Osteocyte (in vitro differentiated cells): ENCODE measurements around the gene GATAD2B. TPM values are rescaled to one million over a fixed set of nuclear protein-coding genes. Genes with fewer than 3 reads are reported as not detected.

ENCODE experiments used
- DNase-seq: peaks from one replicate; pipeline ENCODE4 v3.0.0; 2021; ENCODE audit warnings: mixed read lengths; ENCODE audit not compliant: unreplicated experiment; ENCODE audit errors: extremely low spot score
- H3K27ac Mint-ChIP-seq: one replicate; pipeline ENCODE4 v1.8.0; 2021; ENCODE audit warnings: mild to moderate bottlenecking, mixed read lengths; ENCODE audit not compliant: unreplicated experiment
- H3K27me3 Mint-ChIP-seq: one replicate; pipeline ENCODE4 v1.8.0; 2021; ENCODE audit warnings: mixed read lengths; ENCODE audit not compliant: unreplicated experiment
- H3K36me3 Mint-ChIP-seq: one replicate; pipeline ENCODE4 v1.8.0; 2021; ENCODE audit warnings: mixed read lengths; ENCODE audit not compliant: unreplicated experiment
- H3K4me1 Mint-ChIP-seq: one replicate; pipeline ENCODE4 v1.8.0; 2021; ENCODE audit warnings: mixed read lengths; ENCODE audit not compliant: unreplicated experiment
- H3K4me3 Mint-ChIP-seq: one replicate; pipeline ENCODE4 v1.8.0; 2021; ENCODE audit warnings: mild to moderate bottlenecking, moderate library complexity, mixed read lengths; ENCODE audit not compliant: unreplicated experiment
- H3K9me3 Mint-ChIP-seq: one replicate; pipeline ENCODE4 v1.8.0; 2021; ENCODE audit warnings: mixed read lengths; ENCODE audit not compliant: unreplicated experiment
- CTCF ChIP-seq: fragments of 200-600 bp; sonication (generic); IDR thresholded peaks from 2 replicates; pipeline ENCODE4 v1.5.0; 2021; ENCODE audit warnings: antibody characterized with exemption, mild to moderate bottlenecking, moderate library complexity
- total RNA-seq: library from RNA; stranded (reverse); gene quantifications from 2 replicates; pipeline ENCODE4 v1.2.1, GENCODE V29; 2021

The GATAD2B gene
- total RNA-seq, 1 donor from 2014 or later = 66.7 TPM

GRCh38 chr1:153790966-153791647 lies 131.7 kb downstream of the GATAD2B start:
- peak overlapping the region; percentile 35 for H3K27ac Mint-ChIP-seq
- TF ChIP-seq CTCF = no peak
- peaks cover 18% of the 10 kb centered on the region for H3K27me3 Mint-ChIP-seq
- no peak overlapping the region for H3K4me3 Mint-ChIP-seq
- H3K4me1 Mint-ChIP-seq = peaks cover 16% of the 10 kb centered on the region
- no peak for DNase-seq
- no peaks in the 10 kb centered on the region for H3K36me3 Mint-ChIP-seq
- H3K9me3 Mint-ChIP-seq = no peaks in the 10 kb centered on the region

- no peak for TF ChIP-seq CTCF
- H3K27me3 Mint-ChIP-seq = peaks cover 18% of the 10 kb centered on the region
- peaks cover 16% of the 10 kb centered on the region for H3K4me1 Mint-ChIP-seq
- no peak overlapping the region for H3K4me3 Mint-ChIP-seq
- H3K9me3 Mint-ChIP-seq = no peaks in the 10 kb centered on the region
- H3K36me3 Mint-ChIP-seq = no peaks in the 10 kb centered on the region
- no peak for DNase-seq
- peak overlapping the region; percentile 35 for H3K27ac Mint-ChIP-seq
Observed at GRCh38 chr1:153790313-153790965, 132.3 kb downstream of the GATAD2B start.

GRCh38 chr1:153789478-153790034 lies 133.2 kb downstream of the GATAD2B start:
- Mint-ChIP-seq H3K36me3 (no peaks in the 10 kb centered on the region), H3K27ac (no peak overlapping the region), H3K27me3 (peaks cover 18% of the 10 kb centered on the region), H3K4me1 (peaks cover 14% of the 10 kb centered on the region), H3K9me3 (no peaks in the 10 kb centered on the region), H3K4me3 (no peak overlapping the region)
- DNase-seq = no peak
- no peak for TF ChIP-seq CTCF

- Mint-ChIP-seq H3K36me3 (no peaks in the 10 kb centered on the region), H3K9me3 (no peaks in the 10 kb centered on the region), H3K27ac (no peak overlapping the region), H3K27me3 (peaks cover 18% of the 10 kb centered on the region), H3K4me3 (no peak overlapping the region), H3K4me1 (peaks cover 17% of the 10 kb centered on the region)
- DNase-seq = no peak
- no peak for TF ChIP-seq CTCF
Observed at GRCh38 chr1:153786038-153786790, 136.6 kb downstream of the GATAD2B start.
